Measurements from ENCODE around the gene GRIA4.

- no peak for TF ChIP-seq CTCF (IDR thresholded peaks at IDR 0.05)
- no peak for TF ChIP-seq POLR2A (IDR thresholded peaks at IDR 0.05)
Observed at GRCh38 chr11:106011481-106011880, 401.6 kb downstream of the GRIA4 start.
